Prostate gland (tissue), 2 donors: ENCODE data around the gene MPP1. TPM values are rescaled to one million over a fixed set of nuclear protein-coding genes. Genes with fewer than 3 reads are reported as not detected.
A peak's percentile ranks its signal among the peaks of the same experiment; 100 is the strongest.

ENCODE experiments used
- DNase-seq: peaks from one replicate; pipeline ENCODE4 v3.0.0-alpha.2; 2019; ENCODE audit warnings: low spot score
- H3K27ac ChIP-seq, 2 donors: fragments of 200-600 bp; sonication (generic); 2 replicates each; pipeline ENCODE4 v1.5.1; 2017 to 2019
- H3K27me3 ChIP-seq: fragments of 200-600 bp; sonication (generic); replicated peaks from 2 replicates; pipeline ENCODE4 v1.5.1; 2019; ENCODE audit not compliant: insufficient read depth
- H3K36me3 ChIP-seq, 2 donors: fragments of 200-600 bp; sonication (generic); 1 replicate in 1 of 2; 2 replicates in 1 of 2; pipeline versions ENCODE4 v1.5.1 to v1.8.1; 2017 to 2019
- H3K4me1 ChIP-seq: fragments of 200-600 bp; sonication (generic); replicated peaks from 2 replicates; pipeline ENCODE4 v1.5.1; 2019
- H3K4me3 ChIP-seq, 2 donors: fragments of 200-600 bp; sonication (generic); 2 replicates each; pipeline ENCODE4 v1.5.1; 2017 to 2019
- H3K9me3 ChIP-seq: fragments of 200-600 bp; sonication (generic); 2 replicates; pipeline ENCODE4 v1.5.1; 2017
- POLR2A ChIP-seq: fragments of 450-650 bp; IDR thresholded peaks from one replicate; pipeline ENCODE4 v1.6.1; 2016; ENCODE audit warnings: antibody characterized with exemption, mild to moderate bottlenecking
- POLR2AphosphoS5 ChIP-seq: sonication (generic); formaldehyde crosslinking; IDR thresholded peaks from one replicate; pipeline ENCODE4 v1.6.1; 2017; ENCODE audit warnings: antibody characterized with exemption
- whole genome bisulfite sequencing: methylation state at CpG from one replicate; pipeline ENCODE4 v1.1.5; 2018; 5-methylcytosine and 5-hydroxymethylcytosine counted together
- intact Hi-C: fragments of 100-400 bp; cut with DNase I; formaldehyde crosslinking; loops from one replicate; pipeline ENCODE4 v1.14.2; 2022
- total RNA-seq, 2 donors: library from RNA; depleted of rRNA; stranded (reverse); fragments of >200 nt; gene quantifications; one replicate each; pipeline ENCODE4 v1.1.0, GENCODE V29; 2016
- TF ChIP-seq, protein P1 (sequence below), 4 experiments: fragments of 200-600 bp in 2 of 4; fragments of 450-650 bp in 2 of 4; sonication (generic) in 2 of 4; IDR thresholded peaks; 1 replicate in 3 of 4; 2 replicates in 1 of 4; pipeline ENCODE4 v1.5.1; 2016 to 2019; ENCODE audit warnings: antibody characterized with exemption in 4 of 4, mild to moderate bottlenecking in 2 of 4, moderate library complexity in 2 of 4

The MPP1 gene
- total RNA-seq, 2 donors from 2014 or later: 38.2 to 43.6 TPM

DNA sequence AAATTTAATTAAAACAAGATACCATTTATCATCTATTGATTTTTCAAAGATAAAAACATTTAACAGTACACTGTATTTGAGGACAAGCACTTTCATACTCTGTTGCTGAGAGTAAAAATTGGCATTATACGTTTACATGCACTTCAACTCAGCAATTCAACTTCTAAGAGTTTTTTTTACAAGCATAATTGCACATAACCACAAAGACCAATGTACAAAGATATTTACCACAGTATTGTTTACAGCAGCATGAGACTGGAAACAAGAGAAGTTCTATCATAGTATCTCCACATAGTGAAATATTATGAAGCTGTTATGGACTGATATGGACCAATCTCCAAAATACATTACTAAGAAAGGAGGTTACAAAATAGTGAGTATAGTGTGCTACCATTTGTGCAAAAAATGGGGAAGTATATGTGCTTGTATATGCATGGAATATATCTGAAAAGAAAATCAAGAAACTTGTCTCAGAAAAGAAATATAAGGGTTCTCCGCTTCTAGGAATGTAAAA lies 65.3 kb downstream of the MPP1 start:
- Histone ChIP-seq H3K4me1 (no peaks in the 10 kb centered on the region), H3K27ac (no peak overlapping the region), H3K4me3 (no peak overlapping the region), H3K9me3 (no peaks in the 10 kb centered on the region), H3K27me3 (no peaks in the 10 kb centered on the region), H3K36me3 (no peaks in the 10 kb centered on the region)
- 66% methylated on average over 2 of the region's 2 CpGs for WGBS
- DNase-seq: no peak
- intact Hi-C loops: no loop called here
- no peak for TF ChIP-seq POLR2AphosphoS5
- TF ChIP-seq, protein P1, sequence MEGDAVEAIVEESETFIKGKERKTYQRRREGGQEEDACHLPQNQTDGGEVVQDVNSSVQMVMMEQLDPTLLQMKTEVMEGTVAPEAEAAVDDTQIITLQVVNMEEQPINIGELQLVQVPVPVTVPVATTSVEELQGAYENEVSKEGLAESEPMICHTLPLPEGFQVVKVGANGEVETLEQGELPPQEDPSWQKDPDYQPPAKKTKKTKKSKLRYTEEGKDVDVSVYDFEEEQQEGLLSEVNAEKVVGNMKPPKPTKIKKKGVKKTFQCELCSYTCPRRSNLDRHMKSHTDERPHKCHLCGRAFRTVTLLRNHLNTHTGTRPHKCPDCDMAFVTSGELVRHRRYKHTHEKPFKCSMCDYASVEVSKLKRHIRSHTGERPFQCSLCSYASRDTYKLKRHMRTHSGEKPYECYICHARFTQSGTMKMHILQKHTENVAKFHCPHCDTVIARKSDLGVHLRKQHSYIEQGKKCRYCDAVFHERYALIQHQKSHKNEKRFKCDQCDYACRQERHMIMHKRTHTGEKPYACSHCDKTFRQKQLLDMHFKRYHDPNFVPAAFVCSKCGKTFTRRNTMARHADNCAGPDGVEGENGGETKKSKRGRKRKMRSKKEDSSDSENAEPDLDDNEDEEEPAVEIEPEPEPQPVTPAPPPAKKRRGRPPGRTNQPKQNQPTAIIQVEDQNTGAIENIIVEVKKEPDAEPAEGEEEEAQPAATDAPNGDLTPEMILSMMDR (IDR thresholded peaks at IDR 0.05): no peak

GRCh38 chrX:154738011-154738738 lies 67.1 kb downstream of the MPP1 start:
- intact Hi-C loops: no loop called here
- Histone ChIP-seq H3K27ac (no peak overlapping the region), H3K9me3 (no peaks in the 10 kb centered on the region), H3K4me1 (no peaks in the 10 kb centered on the region), H3K4me3 (no peak overlapping the region), H3K36me3 (no peaks in the 10 kb centered on the region), H3K27me3 (no peaks in the 10 kb centered on the region)
- WGBS: 43% methylated on average over 8 of the region's 8 CpGs
- DNase-seq: no peak
- TF ChIP-seq POLR2A: no peak
- peak; percentile 9 for TF ChIP-seq POLR2AphosphoS5

DNA sequence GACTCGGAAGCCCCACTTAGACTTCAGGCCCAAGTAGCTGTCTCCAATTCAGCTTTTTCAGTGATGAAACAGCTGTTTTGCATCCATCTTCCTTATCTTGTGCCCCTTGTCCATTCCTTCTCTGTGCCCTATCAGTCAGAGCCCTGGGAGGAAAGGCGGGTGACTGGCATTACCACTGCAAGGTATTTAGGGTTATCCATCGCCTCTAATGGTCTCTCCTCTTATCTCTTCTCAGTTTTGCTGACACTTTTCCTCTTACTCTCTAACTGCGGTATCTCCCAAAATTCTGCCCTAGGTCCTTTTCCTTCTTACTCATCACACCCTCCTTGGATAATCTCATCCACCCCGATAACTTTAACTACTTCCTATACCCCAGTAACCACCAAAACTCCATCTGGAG lies 68.1 kb downstream of the MPP1 start:
- H3K4me3 ChIP-seq: no peak overlapping the region
- H3K27me3 ChIP-seq: no peaks in the 10 kb centered on the region
- H3K36me3 ChIP-seq: no peaks in the 10 kb centered on the region
- H3K9me3 ChIP-seq: no peaks in the 10 kb centered on the region
- WGBS: 97% methylated on average over 5 of the region's 5 CpGs
- intact Hi-C loops: no loop called here
- TF ChIP-seq POLR2A (no peak), POLR2AphosphoS5 (no peak)
- TF ChIP-seq, protein P1 (IDR thresholded peaks at IDR 0.05): no peak
- H3K4me1 ChIP-seq: no peaks in the 10 kb centered on the region
- no peak overlapping the region for H3K27ac ChIP-seq
- no peak for DNase-seq

DNA sequence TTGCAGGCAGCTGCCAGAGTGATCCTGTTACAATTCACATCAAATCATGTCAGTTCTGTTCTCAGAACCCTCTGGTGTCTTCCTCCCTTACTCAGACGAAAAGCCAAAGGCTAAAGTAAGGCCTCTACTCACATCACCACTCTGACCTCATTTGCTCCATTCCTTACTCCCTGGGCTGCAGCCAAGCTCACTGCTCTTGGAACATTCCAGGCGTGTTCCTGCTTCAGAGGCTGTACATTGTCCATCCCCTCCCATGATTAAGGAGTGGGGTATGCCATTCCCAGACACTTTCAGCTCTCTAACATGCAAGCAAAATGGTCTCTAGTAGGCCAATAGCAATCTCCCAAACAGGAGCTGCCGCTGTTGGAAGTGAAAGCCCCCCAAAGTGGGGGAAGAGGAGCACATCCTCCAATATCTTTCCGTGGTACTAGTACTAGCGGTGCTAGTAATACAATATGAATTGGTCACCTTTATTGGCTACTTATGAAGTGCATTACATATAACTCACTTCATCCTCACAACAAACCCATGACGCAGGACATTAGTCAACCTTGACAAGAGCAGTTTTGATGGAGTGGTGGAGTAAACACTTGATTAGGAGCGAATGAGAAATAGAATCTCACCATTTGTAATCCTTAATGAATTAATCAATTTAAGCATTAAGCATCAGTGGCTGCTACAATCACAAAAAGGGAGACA lies 69.4 kb downstream of the MPP1 start:
- Histone ChIP-seq H3K27ac (no peak overlapping the region), H3K36me3 (no peaks in the 10 kb centered on the region), H3K4me3 (no peak overlapping the region), H3K4me1 (no peaks in the 10 kb centered on the region), H3K9me3 (no peaks in the 10 kb centered on the region), H3K27me3 (no peaks in the 10 kb centered on the region)
- TF ChIP-seq POLR2A: no peak
- intact Hi-C loops: no loop called here
- 79% methylated on average over 6 of the region's 7 CpGs for WGBS
- no peak for DNase-seq

DNA sequence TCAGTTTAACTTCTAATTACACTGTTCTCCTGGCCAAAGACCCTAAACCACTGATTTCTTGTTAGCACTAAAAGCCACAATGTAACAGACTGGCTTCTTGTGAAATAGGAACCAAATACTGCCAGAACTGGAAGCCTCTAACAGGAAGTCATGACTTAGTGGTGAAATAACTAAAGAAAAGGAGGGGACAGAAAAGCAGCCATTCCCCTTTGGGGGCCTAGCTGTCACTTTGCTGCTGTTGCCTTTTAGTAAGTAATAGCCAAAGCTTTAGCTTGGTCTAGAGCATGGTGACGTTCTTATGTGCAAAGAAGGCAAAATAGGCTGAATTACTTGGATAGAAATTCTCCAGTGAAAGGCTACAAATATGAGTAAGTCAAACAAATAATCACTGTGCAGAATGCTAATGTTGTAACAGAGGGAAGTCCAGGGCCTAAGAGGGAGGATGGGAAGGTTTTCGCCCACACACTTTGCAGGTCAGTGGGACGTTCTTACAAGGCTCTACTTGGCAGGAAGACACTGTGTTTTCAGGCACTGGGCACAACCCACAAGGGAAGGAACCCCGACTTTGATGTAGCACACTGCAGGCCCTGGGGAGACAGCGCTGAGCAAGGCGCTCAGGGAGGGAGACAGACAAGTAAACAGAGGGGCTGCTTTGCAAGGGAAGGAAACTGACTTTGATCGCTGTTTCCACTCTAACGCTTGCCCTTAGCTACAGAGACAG lies 71.1 kb downstream of the MPP1 start:
- Histone ChIP-seq H3K27ac (no peak overlapping the region), H3K4me3 (no peak overlapping the region), H3K27me3 (no peaks in the 10 kb centered on the region), H3K9me3 (no peaks in the 10 kb centered on the region), H3K4me1 (no peaks in the 10 kb centered on the region), H3K36me3 (no peaks in the 10 kb centered on the region)
- no peak for TF ChIP-seq POLR2A
- TF ChIP-seq, protein P1 (IDR thresholded peaks at IDR 0.05): no peak
- no peak for TF ChIP-seq POLR2AphosphoS5
- intact Hi-C loops: no loop called here
- 25% methylated on average over 8 of the region's 8 CpGs for WGBS
- DNase-seq: no peak
